GM12891 (cell line): ENCODE data around the gene COL12A1.

Source experiments
- POLR2A ChIP-seq: IDR thresholded peaks from 2 replicates; pipeline ENCODE4 v1.6.1; 2011; ENCODE audit warnings: low read depth, low read length, control low read depth
- POLR2AphosphoS5 ChIP-seq: IDR thresholded peaks from 2 replicates; pipeline ENCODE4 v1.6.1; 2011; ENCODE audit warnings: low read depth, low read length, control low read depth
- TAF1 ChIP-seq: IDR thresholded peaks from 2 replicates; pipeline ENCODE4 v1.6.1; 2011; ENCODE audit warnings: low read depth, low read length, control low read depth

GRCh38 chr6:75149240-75149639 is 56.6 kb downstream of the COL12A1 start:
- no peak for TF ChIP-seq POLR2A
- TF ChIP-seq POLR2AphosphoS5, result no peak
- no peak for TF ChIP-seq TAF1
